H1 (cell line): ENCODE results near the gene VAPB. TPM values are rescaled to one million over a fixed set of nuclear protein-coding genes. Genes with fewer than 3 reads are reported as not detected.

ENCODE experiments used
- BRCA1 ChIP-seq: IDR thresholded peaks from 2 replicates; pipeline ENCODE4 v1.6.1; 2012; ENCODE audit warnings: low read depth, low read length, improper control_type of control experiment
- CBX5 ChIP-seq: fragments of 300-800, 300-1000 bp; sonication (generic); IDR thresholded peaks from 2 replicates; pipeline ENCODE4 v1.7.1; 2016; ENCODE audit warnings: antibody characterized with exemption, low read length, low read depth
- EZH2 ChIP-seq: fragments of 200-600 bp; sonication (generic); IDR thresholded peaks from 2 replicates; pipeline ENCODE4 v1.7.1; 2012; ENCODE audit warnings: low read depth, mild to moderate bottlenecking, moderate library complexity, low read length, inconsistent platforms; ENCODE audit not compliant: severe bottlenecking
- HDAC6 ChIP-seq: IDR thresholded peaks from one replicate; pipeline ENCODE4 v1.7.1; 2012; ENCODE audit warnings: low read depth, mild to moderate bottlenecking, inconsistent platforms, low read length, moderate library complexity
- POLR2AphosphoS5 ChIP-seq: IDR thresholded peaks from 2 replicates; pipeline ENCODE4 v1.6.1; 2011; ENCODE audit warnings: low read depth, low read length
- RFX5 ChIP-seq: IDR thresholded peaks from 2 replicates; pipeline ENCODE4 v1.6.1; 2011; ENCODE audit warnings: low read depth, low read length, improper control_type of control experiment, borderline replicate concordance
- ZNF274 ChIP-seq: IDR thresholded peaks from 2 replicates; pipeline ENCODE4 v1.7.0; 2012; ENCODE audit warnings: low read length, borderline replicate concordance; ENCODE audit errors: extremely low read depth
- polyA plus RNA-seq, 7 experiments: library from polyadenylated mRNA; depleted of rRNA in 3 of 7; stranded (reverse) in 5 of 7; unstranded in 2 of 7; fragments of >200 nt in 5 of 7; fragments of 200-250 nt in 2 of 7; gene quantifications; 1 replicate in 5 of 7; 2 replicates in 1 of 7; 4 replicates in 1 of 7; pipeline versions ENCODE4 v1.2.1 to v1.2.3, GENCODE V29; 2011 to 2013; ENCODE audit warnings: missing spikeins in 2 of 7, mixed read lengths in 2 of 7
- total RNA-seq: library from RNA; stranded (reverse); fragmentation: NEBNext Ultra II Directional; extraction: Animal tissue kit (Norgen Biotek cat#: 25700); gene quantifications from 2 replicates; pipeline ENCODE4 v1.2.1, GENCODE V29; 2021
- TF ChIP-seq, protein P1 (sequence below): IDR thresholded peaks from 2 replicates; pipeline ENCODE4 v1.6.1; 2012; ENCODE audit warnings: inconsistent platforms

Gene VAPB
- total and polyA plus RNA-seq, 2 of the 8 experiments (the other 6 are each of a cell fraction or from before 2014, with no cell fraction given), result 24.4 to 62.8 TPM

DNA sequence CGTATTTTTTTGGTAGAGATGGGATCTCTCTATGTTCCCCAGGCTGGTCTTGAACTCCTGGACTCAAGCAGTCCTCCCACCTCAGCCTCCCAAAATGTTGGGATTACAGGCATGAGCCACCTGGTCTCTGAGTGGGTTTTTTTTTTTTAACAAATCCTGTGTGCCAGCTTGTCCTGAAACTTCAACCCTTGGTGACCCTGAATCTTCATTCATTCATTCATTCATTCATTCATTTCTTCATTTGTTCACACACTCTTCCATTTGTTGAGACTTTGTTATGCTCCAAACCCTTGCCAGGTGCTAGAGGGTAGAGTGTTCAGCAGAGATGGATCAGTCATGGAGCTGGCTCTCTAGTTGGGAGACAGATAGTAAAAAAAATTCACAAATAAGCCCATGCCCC is 12.0 kb upstream of the VAPB start (continued):
- TF ChIP-seq, protein P1, sequence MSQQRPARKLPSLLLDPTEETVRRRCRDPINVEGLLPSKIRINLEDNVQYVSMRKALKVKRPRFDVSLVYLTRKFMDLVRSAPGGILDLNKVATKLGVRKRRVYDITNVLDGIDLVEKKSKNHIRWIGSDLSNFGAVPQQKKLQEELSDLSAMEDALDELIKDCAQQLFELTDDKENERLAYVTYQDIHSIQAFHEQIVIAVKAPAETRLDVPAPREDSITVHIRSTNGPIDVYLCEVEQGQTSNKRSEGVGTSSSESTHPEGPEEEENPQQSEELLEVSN, result no peak
- TF ChIP-seq BRCA1, result no peak
- TF ChIP-seq POLR2AphosphoS5, result no peak
- TF ChIP-seq EZH2, result no peak
- no peak for TF ChIP-seq HDAC6
- no peak for TF ChIP-seq RFX5
- TF ChIP-seq CBX5, result no peak
- no peak for TF ChIP-seq ZNF274
- TF ChIP-seq, all 59 proteins: peak for 0
